Transverse colon (tissue), 4 donors: ENCODE measurements around the gene SLIT3. TPM values are rescaled to one million over a fixed set of nuclear protein-coding genes. Genes with fewer than 3 reads are reported as not detected.

ENCODE experiments used
- DNase-seq: peaks from one replicate; pipeline ENCODE4 v3.0.0-alpha.2; 2019
- H3K27ac ChIP-seq, 4 donors: fragments of 200-600 bp; sonication (generic); 2 replicates each; pipeline ENCODE4 v1.5.1; 2016 to 2018; ENCODE audit warnings: inconsistent platforms in 4 of 4
- H3K27me3 ChIP-seq: fragments of 200-600 bp; sonication (generic); 2 replicates; pipeline ENCODE4 v1.5.1; 2017; ENCODE audit warnings: inconsistent platforms
- H3K36me3 ChIP-seq, 4 donors: fragments of 200-600 bp; sonication (generic); 2 replicates each; pipeline ENCODE4 v1.5.1; 2017 to 2019; ENCODE audit warnings: inconsistent platforms in 4 of 4
- H3K4me1 ChIP-seq, 4 donors: fragments of 200-600 bp; sonication (generic); 2 replicates each; pipeline ENCODE4 v1.5.1; 2017 to 2020; ENCODE audit warnings: inconsistent platforms in 4 of 4
- H3K4me3 ChIP-seq, 4 donors: fragments of 200-600 bp; sonication (generic); 1 replicate in 1 of 4; 2 replicates in 3 of 4; pipeline versions ENCODE4 v1.5.1 to v1.6.1; 2017 to 2019; ENCODE audit warnings: inconsistent platforms in 4 of 4
- H3K9me3 ChIP-seq, 2 donors: fragments of 200-600 bp; sonication (generic); 2 replicates each; pipeline ENCODE4 v1.5.1; 2017 to 2019; ENCODE audit warnings: inconsistent platforms in 2 of 2
- CTCF ChIP-seq, 5 experiments: fragments of 200-600 bp in 3 of 5; fragments of 450-650 bp in 2 of 5; sonication (generic) in 3 of 5; IDR thresholded peaks; 1 replicate in 2 of 5; 2 replicates in 3 of 5; pipeline ENCODE4 v1.5.1; 2016 to 2017; ENCODE audit warnings: antibody characterized with exemption in 5 of 5, inconsistent platforms in 3 of 5, mild to moderate bottlenecking in 2 of 5, moderate library complexity in 1 of 5
- EP300 ChIP-seq: sonication (generic); formaldehyde crosslinking; IDR thresholded peaks from one replicate; pipeline ENCODE4 v1.6.1; 2017; ENCODE audit warnings: antibody characterized with exemption, low read depth
- POLR2A ChIP-seq: fragments of 450-650 bp; IDR thresholded peaks from one replicate; pipeline ENCODE4 v1.6.1; 2016; ENCODE audit warnings: antibody characterized with exemption, mild to moderate bottlenecking, moderate library complexity
- POLR2AphosphoS5 ChIP-seq, 3 donors: sonication (generic); formaldehyde crosslinking; IDR thresholded peaks; one replicate each; pipeline ENCODE4 v1.6.1; 2016; ENCODE audit warnings: antibody characterized with exemption in 3 of 3
- whole genome bisulfite sequencing, 2 donors: methylation state at CpG; one replicate each; pipeline ENCODE4 v1.1.5; 2018; ENCODE audit warnings: low coverage in 1 of 2; 5-methylcytosine and 5-hydroxymethylcytosine counted together
- in situ Hi-C, 4 donors: fragments of 200-750 bp; cut with MboI; loops; one replicate each; pipeline versions ENCODE4 v1.15.0 to v1.15.1; 2017; ENCODE audit warnings: low sequenced_read_pairs in 3 of 4, low pct_ligation_motif_present in 1 of 4, low pct_unique_long_range_greater_than_20kb in 1 of 4
- intact Hi-C: fragments of 100-400 bp; cut with DNase I; formaldehyde crosslinking; loops from one replicate; pipeline ENCODE4 v1.15.1; 2023; ENCODE audit warnings: low total_unique reads
- total RNA-seq, 4 donors: library from RNA; depleted of rRNA; stranded (reverse); fragments of >200 nt; gene quantifications; one replicate each; pipeline ENCODE4 v1.1.0, GENCODE V29; 2016

Gene SLIT3
- total RNA-seq, 4 donors from 2014 or later, result 6.7 to 60.5 (median 9.6) TPM

DNA sequence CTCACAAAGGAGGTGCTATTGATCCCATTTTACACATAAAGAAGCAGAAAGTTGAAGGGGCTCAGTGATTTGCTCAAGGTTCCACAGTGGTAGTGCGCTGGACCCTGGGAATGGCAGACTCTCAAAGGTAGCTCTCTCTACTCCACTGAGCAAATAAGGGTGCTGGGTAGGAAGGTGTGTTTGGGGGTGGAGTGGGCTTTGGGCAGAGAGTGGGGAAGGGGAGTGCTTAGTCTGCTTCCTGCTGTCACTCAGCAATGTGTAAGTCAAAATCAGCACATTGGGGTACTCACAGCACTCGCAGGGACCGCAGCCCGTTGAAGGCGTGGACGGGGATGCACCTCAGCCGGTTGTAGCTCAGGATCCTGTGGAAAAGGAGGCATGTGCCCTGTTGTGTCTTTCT is 579.0 kb downstream of the SLIT3 start:
- in situ Hi-C loops, result no loop called here
- DNase-seq, result no peak
- Histone ChIP-seq H3K9me3 (no peaks in the 10 kb centered on the region), H3K36me3 (no peaks in the 10 kb centered on the region), H3K27ac (no peak overlapping the region), H3K4me1 (no peaks in the 10 kb centered on the region), H3K4me3 (no peak overlapping the region), H3K27me3 (no peaks in the 10 kb centered on the region)
- WGBS, 2 donors, result 94% methylated on average over 7 of the region's 7 CpGs; no CpG with 5 or more reads in 1 of the 2 donors
- TF ChIP-seq EP300 (no peak), CTCF (IDR thresholded peaks at IDR 0.05) (no peak), POLR2A (no peak), POLR2AphosphoS5 (IDR thresholded peaks at IDR 0.05) (no peak)
- intact Hi-C loops, result no loop called here

DNA sequence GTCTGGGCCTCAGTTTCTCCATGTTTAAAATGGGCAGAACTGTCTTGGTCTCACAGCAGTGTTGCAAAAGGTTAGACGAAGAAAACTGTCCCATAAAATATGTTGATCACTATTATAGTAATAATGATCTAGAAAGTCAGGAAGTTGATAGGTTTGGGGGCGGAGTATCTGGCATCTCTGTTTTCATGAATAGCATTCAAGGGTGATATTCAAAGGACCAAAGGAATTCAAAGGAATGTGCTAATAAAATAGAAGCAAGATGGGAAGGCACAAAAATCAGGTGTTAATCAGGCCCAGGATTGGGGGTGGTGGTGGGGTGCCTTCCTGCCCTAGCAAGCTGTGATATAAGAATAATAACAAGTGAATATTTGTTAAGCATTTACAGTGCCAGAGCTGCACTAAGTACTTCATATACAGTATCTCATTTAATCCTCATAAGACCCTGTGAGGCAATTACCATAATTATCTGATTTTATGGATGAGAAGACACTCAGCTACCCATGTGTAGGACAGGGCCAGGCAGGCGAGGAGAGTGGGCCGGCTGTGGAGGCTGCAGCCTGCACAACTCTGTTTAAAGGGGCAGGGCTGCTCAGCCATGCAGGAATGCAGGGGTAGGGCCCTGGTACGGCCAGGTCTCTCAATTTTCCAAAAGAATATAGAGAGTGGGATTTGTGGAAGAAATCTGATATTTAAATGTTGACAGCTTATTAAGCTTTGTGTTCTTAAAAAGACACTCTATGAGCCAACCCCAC is 579.8 kb downstream of the SLIT3 start:
- DNase-seq, result no peak
- Histone ChIP-seq H3K4me1 (no peaks in the 10 kb centered on the region), H3K27ac (no peak overlapping the region), H3K9me3 (no peaks in the 10 kb centered on the region), H3K4me3 (no peak overlapping the region), H3K27me3 (no peaks in the 10 kb centered on the region), H3K36me3 (no peaks in the 10 kb centered on the region)
- intact Hi-C loops, result no loop called here
- TF ChIP-seq CTCF (IDR thresholded peaks at IDR 0.05) (no peak), EP300 (no peak), POLR2AphosphoS5 (IDR thresholded peaks at IDR 0.05) (no peak), POLR2A (no peak)
- in situ Hi-C loops, result no loop called here
- 82 to 100% methylated on average over 1 to 5 of the region's 5 CpGs for WGBS, 2 donors

- intact Hi-C loops (no loop called here), in situ Hi-C loops (no loop called here)
- Histone ChIP-seq H3K4me1 (no peaks in the 10 kb centered on the region), H3K36me3 (no peaks in the 10 kb centered on the region), H3K27ac (no peak overlapping the region), H3K9me3 (no peaks in the 10 kb centered on the region), H3K4me3 (no peak overlapping the region), H3K27me3 (no peaks in the 10 kb centered on the region)
- 94 to 95% methylated on average over 4 to 9 of the region's 9 CpGs for WGBS, 2 donors
- no peak for DNase-seq
- TF ChIP-seq POLR2A, result no peak
- no peak for TF ChIP-seq EP300
- no peak for TF ChIP-seq CTCF (IDR thresholded peaks at IDR 0.05)
- TF ChIP-seq POLR2AphosphoS5 (IDR thresholded peaks at IDR 0.05), result no peak
Observed at GRCh38 chr5:168720575-168720974, 580.4 kb downstream of the SLIT3 start.

- DNase-seq, result no peak
- Histone ChIP-seq H3K4me3 (no peak overlapping the region), H3K9me3 (no peaks in the 10 kb centered on the region), H3K4me1 (no peaks in the 10 kb centered on the region), H3K36me3 (no peaks in the 10 kb centered on the region), H3K27ac (no peak overlapping the region), H3K27me3 (no peaks in the 10 kb centered on the region)
- in situ Hi-C loops (no loop called here), intact Hi-C loops (no loop called here)
- TF ChIP-seq EP300 (no peak), CTCF (IDR thresholded peaks at IDR 0.05) (no peak), POLR2AphosphoS5 (IDR thresholded peaks at IDR 0.05) (no peak), POLR2A (no peak)
- WGBS, 2 donors, result 64% methylated on average over 4 of the region's 4 CpGs; no CpG with 5 or more reads in 1 of the 2 donors
Observed at GRCh38 chr5:168714046-168714445, 586.9 kb downstream of the SLIT3 start.
